Adipose tissue (tissue), 3 donors: Measurements from ENCODE around the gene TRIOBP. TPM values are rescaled to one million over a fixed set of nuclear protein-coding genes. Genes with fewer than 3 reads are reported as not detected.
A peak's percentile ranks its signal among the peaks of the same experiment; 100 is the strongest.

ENCODE experiments used
- H3K27ac ChIP-seq: one replicate; pipeline ENCODE4 v1.5.1; 2013; ENCODE audit warnings: low read depth, low read length
- WGBS, 3 donors: extraction: QIAGEN DNeasy Blood & Tissue Kit; methylation state at CpG; one replicate each; pipeline ENCODE4 v1.1.7; 2013; 5-methylcytosine and 5-hydroxymethylcytosine counted together
- polyA plus RNA-seq, 3 donors: library from polyadenylated mRNA; stranded (reverse); fragments of 200-250 nt; gene quantifications; one replicate each; pipeline ENCODE4 v1.2.3, GENCODE V29; 2013
- donor health status: healthy with polysubstance abuse.
- donor health status: Bipolar disorder and iron deficiency.
- donor health status: healthy.

Gene TRIOBP
- polyA plus RNA-seq, 3 donors = 28.1 to 104 (median 74.8) TPM

DNA sequence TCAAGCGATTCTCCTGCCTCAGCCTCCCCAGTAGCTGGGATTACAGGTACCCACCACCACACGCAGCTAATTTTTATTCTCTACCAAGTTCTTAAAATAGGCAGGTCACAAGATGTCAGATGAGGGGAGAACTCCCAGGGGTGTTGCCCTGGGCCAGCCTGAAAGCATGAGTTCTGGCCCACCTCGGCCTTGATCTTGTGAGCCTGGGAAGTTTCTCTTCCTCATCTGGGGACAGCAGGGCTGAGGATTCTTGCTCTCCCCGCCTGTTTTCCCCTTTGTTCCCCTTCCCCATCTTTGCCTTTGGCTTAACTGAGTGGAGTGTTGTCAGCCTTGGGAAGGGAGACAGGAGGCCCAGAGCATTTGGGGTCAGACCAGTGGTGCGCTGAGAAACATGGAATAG lies 34.8 kb upstream of the TRIOBP start:
- H3K27ac ChIP-seq = no peak overlapping the region
- WGBS, 3 donors = 80 to 90% (median 83%) methylated on average over 5 of the region's 5 CpGs

DNA sequence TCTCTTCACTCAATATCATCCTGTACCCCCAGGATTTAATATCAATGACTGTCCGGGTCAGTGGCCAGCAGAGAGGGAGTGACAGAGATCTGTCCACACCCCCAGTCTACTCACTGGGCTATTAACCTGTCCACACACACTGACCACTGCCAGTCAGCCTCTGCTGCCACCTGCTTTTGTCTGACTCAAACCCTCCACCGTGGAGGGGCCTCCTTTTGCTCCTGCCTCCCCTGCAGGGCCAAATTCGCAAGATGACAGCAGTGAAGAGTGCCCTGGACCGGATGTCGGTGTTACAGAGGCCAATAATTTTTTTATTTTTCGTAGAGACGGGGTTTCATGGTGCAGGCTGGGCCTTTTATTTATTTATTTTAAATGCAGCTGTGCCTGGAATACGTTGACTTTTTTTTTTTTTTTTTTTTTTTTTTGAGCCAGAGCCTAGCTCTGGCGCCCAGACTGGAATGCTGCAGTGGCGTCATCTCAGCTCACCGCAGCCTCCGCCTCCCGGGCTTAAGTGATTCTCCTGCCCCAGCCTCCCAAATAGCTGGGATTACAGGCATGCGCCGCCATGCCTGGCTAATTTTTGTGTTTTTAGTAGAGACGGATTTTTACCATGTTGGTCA lies 33.2 kb upstream of the TRIOBP start:
- WGBS, 3 donors = 78 to 85% (median 83%) methylated on average over 16 of the region's 16 CpGs
- no peak overlapping the region for H3K27ac ChIP-seq

DNA sequence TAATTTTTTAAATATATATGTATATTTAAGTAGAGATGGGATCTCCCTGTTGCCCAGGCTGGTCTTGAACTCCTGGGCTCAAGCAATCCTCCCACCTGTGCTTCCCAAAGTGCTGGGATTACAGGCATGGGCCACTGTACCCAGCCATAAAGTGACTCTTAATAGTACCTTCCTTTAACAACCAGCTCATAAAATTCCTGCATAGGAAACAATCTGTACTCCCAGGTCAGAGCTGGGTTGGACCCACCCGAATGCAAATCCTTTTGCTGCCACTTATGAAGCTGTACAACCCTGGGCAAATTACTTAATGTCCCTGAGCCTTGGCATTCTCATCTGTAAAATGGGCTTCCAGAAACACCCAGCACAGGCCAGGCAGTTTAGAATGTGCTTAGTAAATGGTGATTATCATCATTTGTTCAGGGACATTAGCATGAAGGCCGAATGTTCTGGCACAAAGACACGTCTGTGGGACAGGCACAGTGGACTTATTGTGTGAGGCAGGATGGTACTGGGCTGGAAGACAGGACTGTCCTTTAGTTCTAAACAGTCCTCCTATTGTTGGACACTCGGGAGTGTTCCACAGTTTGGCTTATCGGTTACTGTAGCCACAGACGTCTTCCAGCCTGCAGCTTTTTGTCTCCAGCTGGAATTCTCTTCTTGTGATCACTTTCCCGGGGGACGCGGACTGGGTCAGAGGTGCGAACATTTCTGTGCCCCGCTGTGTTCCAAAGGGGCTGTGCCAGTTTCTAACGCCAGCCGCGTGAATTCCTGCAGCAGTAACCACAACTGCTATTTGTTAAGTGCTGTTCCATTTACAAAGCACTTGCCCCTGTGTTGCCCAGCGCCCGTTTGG lies 32.4 kb upstream of the TRIOBP start:
- 57 to 73% (median 71%) methylated on average over 16 of the region's 16 CpGs for WGBS, 3 donors
- H3K27ac ChIP-seq = no peak overlapping the region

DNA sequence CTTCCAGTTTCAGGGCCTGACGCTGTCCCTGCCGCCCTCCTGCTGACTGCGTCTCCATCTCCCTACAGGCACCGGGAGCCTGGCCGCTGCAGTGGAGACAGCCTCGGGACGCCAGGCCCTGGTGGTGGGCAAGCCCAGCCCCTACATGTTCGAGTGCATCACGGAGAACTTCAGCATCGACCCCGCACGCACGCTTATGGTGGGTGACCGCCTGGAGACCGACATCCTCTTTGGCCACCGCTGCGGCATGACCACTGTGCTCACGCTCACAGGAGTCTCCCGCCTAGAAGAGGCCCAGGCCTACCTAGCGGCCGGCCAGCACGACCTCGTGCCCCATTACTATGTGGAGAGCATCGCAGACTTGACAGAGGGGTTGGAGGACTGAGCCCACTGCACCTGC lies 31.4 kb upstream of the TRIOBP start:
- H3K27ac ChIP-seq = no peak overlapping the region
- 95% methylated on average over 24 of the region's 24 CpGs for WGBS, 3 donors

DNA sequence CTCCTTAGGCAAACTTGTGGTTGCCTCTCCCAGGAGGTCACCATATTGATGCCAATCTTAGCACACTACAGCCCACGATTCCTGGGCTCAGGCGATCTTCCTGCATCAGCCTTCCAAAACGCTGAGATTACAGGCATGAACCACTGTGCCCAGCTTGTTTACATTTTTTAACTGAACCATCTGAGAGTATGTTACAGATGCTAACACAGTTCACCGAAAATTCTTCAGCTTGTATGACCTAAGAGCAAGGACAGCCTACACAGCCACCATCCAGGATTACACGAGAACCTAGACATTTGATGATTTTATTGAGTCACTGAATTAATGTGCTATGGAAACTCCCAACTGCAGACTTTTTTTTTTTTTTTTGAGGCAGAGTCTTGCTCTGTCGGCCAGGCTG lies 27.3 kb upstream of the TRIOBP start:
- H3K27ac ChIP-seq = no peak overlapping the region

DNA sequence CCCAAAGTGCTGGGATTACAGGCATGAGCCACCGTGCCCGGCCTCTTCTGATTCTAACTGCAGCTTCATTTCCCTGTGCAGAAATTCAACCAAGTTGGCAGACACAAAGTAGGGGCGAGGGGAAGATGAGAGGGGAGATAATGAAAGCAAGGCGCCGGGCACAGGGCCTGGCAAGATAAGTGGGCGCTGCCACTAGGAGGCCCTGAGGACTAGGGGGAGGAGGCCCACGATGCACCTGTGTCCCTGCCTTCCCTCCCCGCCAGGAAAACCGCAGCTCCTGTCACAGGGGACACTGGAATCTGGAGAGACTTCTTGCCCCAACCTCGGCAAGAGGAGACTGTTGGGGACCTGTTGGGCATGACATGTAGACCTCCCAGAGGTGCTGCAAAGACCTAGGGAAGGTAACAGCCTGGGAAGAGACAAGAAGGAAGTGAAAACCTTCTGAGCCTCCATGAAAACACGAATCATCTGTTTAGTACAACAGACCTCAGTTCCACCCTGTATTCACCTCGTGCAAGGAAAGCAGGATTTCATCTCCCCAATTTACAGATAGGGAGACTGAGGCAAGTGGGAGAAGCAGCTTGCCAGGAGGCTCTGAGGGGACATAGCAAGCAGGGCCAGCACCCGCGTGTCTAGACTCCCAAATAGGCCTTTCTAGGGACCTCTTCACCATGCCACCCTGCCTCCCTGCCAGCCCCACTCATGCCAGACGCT lies 24.5 kb upstream of the TRIOBP start:
- WGBS, 3 donors = 61 to 75% (median 67%) methylated on average over 15 of the region's 15 CpGs

More for the DNA sequence above, 27.3 kb upstream of the TRIOBP start:
- 75 to 85% (median 83%) methylated on average over 6 of the region's 6 CpGs for WGBS, 3 donors

DNA sequence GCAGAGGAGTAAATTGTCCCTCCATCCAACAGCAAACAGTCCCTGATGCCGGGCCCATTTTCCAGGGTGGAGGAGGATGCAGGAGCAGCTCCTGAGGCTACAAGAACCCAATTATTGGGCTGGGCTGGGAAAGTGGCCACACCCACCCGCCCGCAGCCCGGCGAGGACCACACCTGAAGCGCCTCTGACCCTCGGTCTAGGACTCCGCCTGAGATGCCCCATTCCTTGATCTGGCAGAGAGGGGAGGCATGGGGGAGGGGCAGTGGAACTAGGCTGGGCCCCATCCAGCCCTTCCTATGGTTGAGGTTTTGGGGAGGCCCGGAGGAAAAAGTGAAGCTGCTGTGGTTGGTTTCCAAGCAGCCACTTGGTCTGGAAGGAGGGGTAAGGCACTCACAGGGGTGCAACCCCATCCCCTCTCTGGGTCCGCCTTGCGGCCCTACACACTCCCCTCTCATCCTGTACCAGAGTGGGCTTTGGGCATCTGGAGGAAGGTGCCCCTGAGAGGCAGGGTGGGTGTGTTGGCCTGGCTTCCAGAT lies 23.9 kb upstream of the TRIOBP start:
- WGBS, 3 donors = 55 to 81% (median 61%) methylated on average over 11 of the region's 11 CpGs
- peak overlapping the region; percentile 17 for H3K27ac ChIP-seq

More for the DNA sequence above, 24.5 kb upstream of the TRIOBP start:
- no peak overlapping the region for H3K27ac ChIP-seq

DNA sequence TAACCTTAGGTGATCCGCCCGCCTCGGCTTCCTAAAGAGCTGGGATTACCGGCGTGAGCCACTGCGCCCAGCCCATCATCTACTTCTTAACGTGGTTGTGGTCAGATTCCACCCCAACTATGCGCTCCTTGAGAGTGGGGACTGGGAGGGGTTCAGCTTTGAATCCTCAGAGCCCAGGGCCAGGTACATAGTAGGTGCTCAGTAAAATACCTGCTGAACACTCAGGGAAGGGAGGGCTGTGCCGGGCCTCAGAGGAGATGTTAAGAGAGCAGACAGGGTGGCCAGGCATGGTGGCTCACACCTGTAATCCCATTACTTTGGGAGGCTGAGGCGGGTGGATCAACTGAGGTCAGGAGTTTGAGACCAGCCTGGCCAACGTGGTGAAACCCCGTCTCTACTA lies 22.6 kb upstream of the TRIOBP start:
- H3K27ac ChIP-seq = peak overlapping the region; percentile 46
- WGBS, 3 donors = 80 to 85% (median 81%) methylated on average over 12 of the region's 12 CpGs

DNA sequence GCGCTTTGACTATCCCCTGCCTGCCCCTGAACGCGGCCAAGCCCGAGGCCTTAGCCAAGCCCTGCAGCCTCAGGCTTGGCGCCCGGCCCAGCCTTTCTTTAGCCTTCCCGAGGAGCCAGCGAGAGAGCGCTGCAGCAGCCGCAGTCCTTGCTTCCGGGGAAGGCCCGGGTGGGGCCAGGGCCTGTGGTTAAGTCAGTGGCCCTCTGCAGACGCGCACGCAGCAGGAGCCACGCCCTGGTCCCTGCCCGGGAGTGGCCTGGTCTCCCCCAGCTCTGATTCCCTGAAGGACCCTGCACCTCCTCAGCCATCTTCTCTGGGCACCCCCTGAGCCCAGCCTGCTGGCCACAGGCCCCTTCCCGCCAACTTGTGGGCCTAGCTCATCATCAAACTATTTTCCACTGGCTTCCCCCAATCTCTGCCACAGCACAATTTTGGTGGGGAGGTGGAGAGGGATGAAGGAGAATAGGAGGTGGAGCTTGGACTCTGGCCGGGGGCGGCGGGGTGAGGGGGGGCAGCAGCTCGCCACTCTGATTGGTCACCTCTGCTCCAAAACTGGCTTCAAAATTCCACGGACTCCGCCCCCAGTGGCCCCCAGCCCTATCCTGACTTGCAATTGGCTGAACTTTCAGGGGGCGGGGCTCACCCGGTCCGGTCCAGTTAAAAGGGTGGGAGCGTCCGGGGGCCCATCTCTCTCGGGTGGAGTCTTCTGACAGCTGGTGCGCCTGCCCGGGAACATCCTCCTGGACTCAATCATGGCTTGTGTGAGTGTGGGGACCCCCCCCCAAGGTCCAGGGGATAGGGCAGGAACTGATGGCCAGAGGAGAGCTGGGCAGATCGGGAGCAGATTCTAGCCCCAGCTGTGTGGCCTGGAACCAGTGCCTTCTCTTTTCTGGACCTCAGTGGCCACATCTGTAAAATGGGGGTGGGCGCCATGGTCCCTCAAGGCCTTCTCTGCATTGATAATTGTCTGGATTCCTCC lies 21.6 kb upstream of the TRIOBP start, which contains the start of gene LGALS1:
LGALS1 (plus strand) TSS at position 686 of the 979 bp plus-strand sequence; CDS start at position 753, 67 bp downstream.
- peak within 1 kb of the TSS; percentile 51 for H3K27ac ChIP-seq
- 6 to 15% (median 7%) methylated on average over 34 of the region's 34 CpGs for WGBS, 3 donors

DNA sequence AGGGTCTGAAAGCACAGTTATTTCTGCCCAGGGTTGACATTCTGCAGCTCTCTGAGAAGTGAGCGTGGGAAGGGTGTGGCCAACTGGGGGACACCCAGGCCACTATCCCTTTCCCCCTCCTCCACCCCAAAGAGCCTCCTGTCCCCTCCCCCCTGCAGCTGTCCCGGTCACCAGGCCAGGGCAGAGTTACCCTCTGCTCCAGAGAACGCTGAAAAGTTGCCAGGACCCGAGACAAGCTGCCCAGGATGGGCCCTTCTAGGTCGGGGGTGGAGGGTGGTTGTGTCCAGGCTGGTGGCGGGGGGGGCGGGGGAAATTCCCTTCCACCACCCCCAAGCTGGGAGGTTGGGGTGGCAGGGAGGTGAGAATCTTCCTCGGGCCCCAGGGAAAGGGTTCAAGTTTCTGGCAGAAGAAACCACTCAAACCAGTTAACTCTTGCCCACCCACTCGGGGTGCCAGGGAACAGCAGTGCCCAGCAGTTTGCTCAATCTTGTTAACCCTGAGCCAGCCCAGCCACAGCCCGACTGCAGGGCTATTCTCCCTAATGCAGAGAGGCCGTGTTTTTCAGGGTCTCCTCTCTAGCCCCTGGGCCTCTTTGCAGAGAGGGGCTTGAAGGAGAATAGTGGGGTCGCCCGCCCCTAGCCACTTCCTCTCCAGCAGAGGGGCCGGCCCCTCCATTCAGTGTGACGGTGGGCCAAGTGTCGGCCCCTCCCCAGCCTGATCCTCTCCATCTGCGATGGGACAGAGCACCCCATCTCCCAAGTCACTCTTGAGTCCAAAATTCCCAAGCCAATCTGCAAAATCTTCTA lies 20.7 kb upstream of the TRIOBP start:
- peak overlapping the region; percentile 51 for H3K27ac ChIP-seq
- 3 to 27% (median 4%) methylated on average over 17 of the region's 17 CpGs for WGBS, 3 donors

DNA sequence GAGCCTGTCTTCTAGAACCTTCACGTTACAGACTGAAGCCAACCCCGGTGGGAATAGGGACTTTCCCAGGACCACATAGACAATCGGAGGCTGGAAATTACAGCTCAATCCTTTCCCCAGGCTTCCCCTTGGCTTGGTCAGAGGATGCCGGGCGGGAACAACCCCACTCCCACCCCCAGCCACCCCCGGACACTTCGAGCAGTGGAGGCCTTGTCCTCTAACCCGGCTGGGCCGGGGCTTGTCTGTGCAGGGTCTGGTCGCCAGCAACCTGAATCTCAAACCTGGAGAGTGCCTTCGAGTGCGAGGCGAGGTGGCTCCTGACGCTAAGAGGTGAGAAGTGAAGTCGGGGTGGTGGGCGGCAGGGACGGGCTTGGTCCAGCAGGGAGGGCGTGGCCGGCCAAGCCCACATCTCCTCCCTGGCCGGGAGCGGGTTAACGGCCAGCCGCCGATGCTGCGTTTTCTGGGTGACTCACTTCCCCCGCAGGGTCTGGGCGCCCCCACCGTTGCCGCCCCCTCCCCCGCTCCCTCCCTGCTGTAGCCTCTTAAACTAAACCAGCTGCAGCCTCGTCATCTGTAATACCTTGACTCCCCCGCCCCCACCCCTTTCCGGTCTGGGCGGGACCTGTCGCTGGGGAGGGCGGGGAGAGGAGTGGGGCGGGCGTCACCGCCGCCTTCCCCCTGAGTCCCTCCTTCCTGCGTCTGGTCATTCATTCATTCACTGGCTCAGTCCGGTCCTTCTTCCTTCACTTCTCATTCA lies 19.9 kb upstream of the TRIOBP start:
- peak overlapping the region; percentile 20 for H3K27ac ChIP-seq
- 0 to 5% (median 0%) methylated on average over 31 to 42 of the region's 42 CpGs for WGBS, 3 donors

DNA sequence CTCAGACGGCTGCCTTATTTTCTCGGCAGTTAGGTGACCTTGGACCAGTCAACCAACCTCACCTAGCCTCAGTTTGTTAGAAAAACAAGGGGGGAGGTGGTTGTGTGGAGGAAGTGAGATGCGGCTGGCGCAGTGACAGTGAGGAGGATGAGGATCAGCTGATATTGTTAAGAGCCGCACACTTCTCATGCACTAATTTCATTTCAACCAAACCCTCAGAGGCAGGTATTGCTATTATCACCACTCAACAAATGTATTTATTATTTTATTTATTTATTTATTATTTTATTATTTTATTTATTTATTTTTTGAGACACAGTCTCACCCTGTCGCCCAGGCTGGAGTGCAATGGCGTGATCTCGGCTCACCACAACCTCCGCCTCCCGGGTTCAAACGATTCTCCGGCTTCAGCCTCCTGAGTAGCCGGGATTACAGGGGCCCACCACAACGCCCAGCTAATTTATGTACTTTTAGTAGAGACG lies 19.3 kb upstream of the TRIOBP start:
- WGBS, 3 donors = 45 to 60% (median 50%) methylated on average over 15 of the region's 15 CpGs
- H3K27ac ChIP-seq = no peak overlapping the region

DNA sequence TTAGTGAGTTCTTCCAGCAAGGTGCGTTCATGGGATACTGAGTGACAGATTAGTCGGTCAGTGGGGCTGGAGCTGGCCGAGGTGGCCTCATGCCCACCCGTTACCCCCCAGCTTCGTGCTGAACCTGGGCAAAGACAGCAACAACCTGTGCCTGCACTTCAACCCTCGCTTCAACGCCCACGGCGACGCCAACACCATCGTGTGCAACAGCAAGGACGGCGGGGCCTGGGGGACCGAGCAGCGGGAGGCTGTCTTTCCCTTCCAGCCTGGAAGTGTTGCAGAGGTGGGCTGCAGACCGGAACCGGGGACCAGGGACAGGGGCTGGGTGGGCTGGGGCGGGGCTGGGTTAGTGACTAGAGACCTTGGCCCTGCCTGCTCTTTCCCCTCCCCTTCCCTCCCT lies 18.5 kb upstream of the TRIOBP start:
- H3K27ac ChIP-seq = no peak overlapping the region
- 65 to 69% (median 68%) methylated on average over 16 to 18 of the region's 18 CpGs for WGBS, 3 donors

DNA sequence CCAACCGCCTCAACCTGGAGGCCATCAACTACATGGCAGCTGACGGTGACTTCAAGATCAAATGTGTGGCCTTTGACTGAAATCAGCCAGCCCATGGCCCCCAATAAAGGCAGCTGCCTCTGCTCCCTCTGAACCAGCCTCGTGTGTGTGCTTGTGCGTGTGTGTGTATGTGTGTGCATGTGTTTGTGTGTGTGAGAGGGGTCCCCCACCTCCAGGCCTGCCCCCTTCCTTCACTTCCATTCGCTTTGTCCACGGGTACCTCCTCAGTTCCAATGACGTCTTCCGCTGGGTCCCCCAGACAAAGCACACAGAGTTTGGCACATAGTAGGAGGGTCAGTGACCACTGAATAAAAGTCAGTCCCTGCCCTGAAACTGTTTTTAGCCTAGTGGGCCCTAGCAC lies 17.2 kb upstream of the TRIOBP start:
- H3K27ac ChIP-seq = no peak overlapping the region
- 74 to 84% (median 76%) methylated on average over 8 of the region's 8 CpGs for WGBS, 3 donors

DNA sequence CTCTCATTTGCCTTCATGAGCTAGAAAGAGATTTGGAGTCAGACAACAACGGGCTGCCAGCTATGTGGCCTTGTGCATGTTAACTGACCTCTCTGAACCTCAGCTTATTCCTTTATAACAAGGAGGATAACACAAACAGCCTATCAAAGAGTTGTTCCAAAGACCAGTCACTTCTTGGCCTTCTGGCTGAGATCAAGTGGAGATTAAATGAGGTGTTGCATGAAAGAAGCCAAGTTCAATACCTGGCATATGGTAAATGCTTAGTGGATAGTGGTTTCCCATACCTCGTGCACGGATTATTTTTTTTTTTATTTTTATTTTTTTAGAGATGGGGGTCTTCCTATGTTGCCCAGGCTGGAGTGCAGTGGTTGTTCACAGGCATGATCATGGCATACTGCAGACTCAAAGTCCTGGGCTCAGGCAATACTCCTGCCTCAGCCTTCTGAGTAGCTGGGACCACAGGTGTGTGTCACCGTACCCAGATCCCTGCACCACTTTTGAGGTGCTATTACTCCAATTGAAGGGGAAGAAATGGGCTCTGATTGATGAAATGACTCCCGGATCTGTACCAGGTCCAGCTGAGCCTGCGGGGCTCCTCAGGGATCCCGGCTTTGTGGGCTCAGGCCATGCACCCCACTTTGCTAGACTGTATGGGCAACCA lies 16.5 kb upstream of the TRIOBP start:
- no peak overlapping the region for H3K27ac ChIP-seq
- WGBS, 3 donors = 73 to 77% (median 76%) methylated on average over 7 of the region's 7 CpGs

DNA sequence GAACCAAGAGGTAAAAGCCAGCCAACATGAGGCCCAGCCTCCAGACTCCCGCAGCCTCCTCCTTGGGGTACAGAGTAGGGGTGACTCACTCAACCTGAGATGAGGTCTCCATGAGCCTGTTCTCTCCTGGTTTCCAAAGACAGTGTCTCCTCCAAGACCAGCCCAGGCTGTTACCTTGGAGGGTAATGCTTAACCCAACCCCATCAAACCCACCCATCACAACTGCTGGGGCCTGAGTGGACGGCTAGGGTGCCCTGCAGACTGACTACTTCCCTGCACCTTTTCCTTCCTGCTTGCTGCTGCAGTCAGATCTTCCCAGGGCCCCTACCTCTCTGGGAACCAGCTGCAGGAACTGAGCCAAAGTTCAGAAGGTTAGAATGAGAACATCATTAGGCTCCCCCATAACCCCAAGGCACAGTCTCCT lies 15.8 kb upstream of the TRIOBP start:
- H3K27ac ChIP-seq = no peak overlapping the region
- WGBS, 3 donors = 64 to 75% (median 67%) methylated on average over 2 of the region's 2 CpGs
